GM18499 (cell line): ENCODE results near the gene GPR31.

Experiments used
- ATAC-seq: cut with Tn5 transposase; IDR thresholded peaks from one replicate; pipeline ENCODE4 v1.9.1; 2021; ENCODE audit warnings: moderate number of reproducible peaks; ENCODE audit not compliant: insufficient read depth, unreplicated experiment

GPR31 gene

GRCh38 chr6:167122041-167122826, 35.5 kb downstream of the GPR31 start:
- no peak for ATAC-seq

- no peak for ATAC-seq
These were observed 36.4 kb downstream of the GPR31 start for GRCh38 chr6:167121335-167121841.

GRCh38 chr6:167120583-167120903, 37.2 kb downstream of the GPR31 start:
- ATAC-seq: no peak

- ATAC-seq: no peak
These were observed 37.9 kb downstream of the GPR31 start for GRCh38 chr6:167119670-167120582.

GRCh38 chr6:167118839-167119238, 38.9 kb downstream of the GPR31 start:
- no peak for ATAC-seq

- no peak for ATAC-seq
These were observed 39.8 kb downstream of the GPR31 start for GRCh38 chr6:167118006-167118405.

- ATAC-seq: no peak
These were observed 40.9 kb downstream of the GPR31 start for GRCh38 chr6:167116838-167117228.

- ATAC-seq: no peak
These were observed 41.5 kb downstream of the GPR31 start for GRCh38 chr6:167116109-167116837.

- no peak for ATAC-seq
These were observed 42.7 kb downstream of the GPR31 start for GRCh38 chr6:167115054-167115453.

GRCh38 chr6:167113935-167114910, 43.6 kb downstream of the GPR31 start:
- ATAC-seq: peak; percentile 73

GRCh38 chr6:167113047-167113754, 44.6 kb downstream of the GPR31 start:
- peak; percentile 50 for ATAC-seq

- no peak for ATAC-seq
These were observed 45.4 kb downstream of the GPR31 start for GRCh38 chr6:167112421-167112820.

GRCh38 chr6:167111597-167111996, 46.2 kb downstream of the GPR31 start:
- ATAC-seq: no peak

GRCh38 chr6:167109651-167110050, 48.1 kb downstream of the GPR31 start:
- ATAC-seq: no peak

GRCh38 chr6:167108278-167108677, 49.5 kb downstream of the GPR31 start:
- no peak for ATAC-seq

GRCh38 chr6:167107787-167108186, 50.0 kb downstream of the GPR31 start:
- no peak for ATAC-seq

- ATAC-seq: no peak
These were observed 51.4 kb downstream of the GPR31 start for GRCh38 chr6:167106406-167106805.
